ENCODE data around the gene ABHD1.
"Not testable (repeated sequence)": the region's sequence is repeated elsewhere in the genome, so short reads cannot be mapped to it uniquely, and the experiment has no call there.

ABHD1 gene

GRCh38 chr2:27123302-27124150 is at the start of gene ABHD1:
Gene ABHD1, plus strand, starts transcription at chr2:27123815. Its CDS starts 134 bp downstream, at chr2:27123949.
- DNase-seq (ENCODE audit: low spot score), result no peak

- DNase-seq (ENCODE audit: low spot score), result no peak
These were observed 48.7 kb upstream of the ABHD1 start for GRCh38 chr2:27074738-27075565.

- DNase-seq (ENCODE audit: low spot score), result not testable (repeated sequence)
These were observed 48.1 kb upstream of the ABHD1 start for GRCh38 chr2:27075566-27075871.

- DNase-seq (ENCODE audit: low spot score), result no peak
These were observed 47.3 kb upstream of the ABHD1 start for GRCh38 chr2:27076323-27076722.

- DNase-seq (ENCODE audit: low spot score), result no peak
These were observed 46.4 kb upstream of the ABHD1 start for GRCh38 chr2:27077231-27077630.

- no peak for DNase-seq (ENCODE audit: low spot score)
These were observed 45.1 kb upstream of the ABHD1 start, which contains the start of gene EMILIN1 for GRCh38 chr2:27078267-27079194. Gene EMILIN1, plus strand, starts transcription at chr2:27078615. Its CDS starts 451 bp downstream, at chr2:27079066.

- DNase-seq (ENCODE audit: low spot score), result no peak
These were observed 44.1 kb upstream of the ABHD1 start for GRCh38 chr2:27079233-27080139.

- no peak for DNase-seq (ENCODE audit: low spot score)
These were observed 43.5 kb upstream of the ABHD1 start for GRCh38 chr2:27080140-27080469.

- DNase-seq (ENCODE audit: low spot score), result no peak
These were observed 43.0 kb upstream of the ABHD1 start for GRCh38 chr2:27080603-27080936.

GRCh38 chr2:27081984-27082772 is 41.4 kb upstream of the ABHD1 start:
- DNase-seq (ENCODE audit: low spot score), result no peak

GRCh38 chr2:27082773-27083409 is 40.7 kb upstream of the ABHD1 start:
- no peak for DNase-seq (ENCODE audit: low spot score)

GRCh38 chr2:27083410-27084296 is 40.0 kb upstream of the ABHD1 start:
- no peak for DNase-seq (ENCODE audit: low spot score)

- DNase-seq (ENCODE audit: low spot score), result no peak
These were observed 39.1 kb upstream of the ABHD1 start for GRCh38 chr2:27084297-27085061.

- no peak for DNase-seq (ENCODE audit: low spot score)
These were observed 38.4 kb upstream of the ABHD1 start for GRCh38 chr2:27085062-27085672.

GRCh38 chr2:27085673-27086089 is 37.9 kb upstream of the ABHD1 start:
- DNase-seq (ENCODE audit: low spot score), result peak; percentile 52

GRCh38 chr2:27086090-27086723 is 37.4 kb upstream of the ABHD1 start:
- peak; percentile 87 for DNase-seq (ENCODE audit: low spot score)

Measured in kidney capillary endothelial cell (primary cell).